ENCODE measurements around the gene ZNF793.
A peak's percentile ranks its signal among the peaks of the same experiment; 100 is the strongest.

ZNF793 gene

DNA sequence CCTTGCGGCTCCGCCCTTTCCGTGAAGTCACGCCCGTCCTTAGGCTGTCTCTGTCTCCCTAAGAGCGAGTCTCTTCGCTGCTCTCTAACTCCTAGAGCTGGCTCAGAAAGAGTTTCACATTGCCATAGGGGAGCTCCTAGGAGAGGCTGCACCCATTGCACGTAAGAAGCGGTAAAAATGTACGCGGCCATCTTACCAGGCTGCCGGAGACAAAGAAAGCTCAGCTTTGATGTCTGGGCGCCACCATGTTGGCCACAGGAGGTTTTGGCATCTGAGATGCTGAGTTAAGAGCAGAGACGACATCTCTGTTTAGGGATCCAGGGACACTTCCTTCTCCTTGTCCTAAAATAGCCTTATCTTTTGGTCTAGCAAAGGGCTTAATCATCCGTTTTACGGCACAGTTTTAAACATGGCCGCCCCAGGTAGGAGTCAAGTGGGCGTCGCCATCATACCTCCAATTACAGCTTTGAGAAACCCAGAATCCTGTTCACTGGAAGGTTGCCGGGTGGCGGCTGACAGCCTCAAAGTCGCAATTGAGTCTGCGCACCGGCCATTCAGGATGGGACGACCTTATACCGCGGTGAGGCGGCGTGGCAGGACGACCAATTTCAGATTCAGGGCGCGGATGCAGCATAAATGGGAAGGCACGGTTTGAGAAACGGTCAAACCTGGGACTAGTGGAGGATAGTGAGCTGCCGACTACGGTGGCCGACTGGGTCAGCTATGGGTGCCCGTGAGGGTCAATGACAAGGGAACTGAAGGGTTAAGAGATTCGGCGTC lies at the start of gene ZNF793:
TSS of gene ZNF793 (plus strand) at position 553 of the 780 bp plus-strand sequence. CDS start 16,501 bp downstream, outside the sequence.
- DNase-seq (ENCODE audit: low spot score), result no peak

DNA sequence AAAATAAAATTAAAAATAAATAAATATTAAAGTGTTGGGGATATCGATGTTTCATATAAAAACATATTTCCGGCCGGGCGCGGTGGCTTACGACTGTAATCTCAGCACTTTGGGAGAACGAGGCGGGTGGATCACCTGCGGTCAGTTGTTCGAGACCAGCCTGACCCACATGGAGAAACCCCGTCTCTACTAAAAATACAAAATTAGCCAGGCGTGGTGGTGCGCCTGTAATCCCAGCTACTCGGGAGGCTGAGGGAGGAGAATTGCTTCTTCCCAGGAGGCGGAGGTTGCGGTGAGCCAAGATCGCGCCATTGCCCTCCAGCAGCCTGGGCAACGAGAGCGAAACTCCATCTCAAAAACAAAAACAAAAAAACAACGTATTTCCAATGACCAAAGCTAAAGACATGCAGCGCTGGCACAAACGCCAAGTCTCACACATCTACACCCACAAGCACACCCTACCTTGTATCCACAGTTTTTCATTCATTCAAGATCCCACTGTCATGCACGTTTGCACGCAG lies 40.4 kb upstream of the ZNF793 start:
- DNase-seq (ENCODE audit: low spot score), result no peak

DNA sequence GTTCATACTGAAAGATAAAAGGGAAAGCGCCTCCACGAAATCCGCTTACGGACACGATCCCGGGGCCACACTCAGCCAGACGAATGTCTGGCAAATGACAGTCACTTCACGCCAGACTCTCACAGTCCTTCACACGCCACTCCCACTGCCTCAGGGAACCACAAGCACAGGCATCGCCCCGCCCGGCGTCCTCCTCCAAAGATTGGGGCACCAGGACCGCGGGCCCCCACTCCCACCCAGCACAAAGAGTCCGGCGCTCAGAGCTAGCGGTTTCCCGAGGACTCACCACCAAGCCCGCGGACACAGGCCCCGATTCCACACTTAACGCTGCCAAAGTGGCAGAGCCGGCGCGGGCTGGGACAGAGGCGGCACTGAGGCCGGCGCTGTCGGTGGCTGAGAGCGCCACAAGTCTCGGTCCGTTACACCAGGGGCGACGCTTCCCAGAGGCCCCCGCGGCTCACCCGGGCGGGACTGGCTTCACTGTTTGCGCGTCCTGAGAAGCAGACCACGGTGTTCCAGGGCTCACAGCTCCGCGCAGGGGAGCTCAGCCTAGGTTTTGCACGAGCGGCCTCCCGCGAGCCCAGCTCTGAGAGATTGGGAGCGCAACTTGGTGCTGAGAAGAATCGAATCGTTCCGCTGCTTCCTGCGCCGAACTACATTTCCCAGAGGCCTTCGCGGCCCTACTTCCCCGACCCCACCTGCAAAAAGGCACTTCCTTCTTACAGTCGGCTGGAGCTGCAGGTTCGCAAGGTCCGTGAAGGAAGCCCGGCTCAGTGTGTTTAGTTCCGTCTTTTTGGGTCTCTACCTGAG lies 39.7 kb upstream of the ZNF793 start, which contains the start of gene ZNF569:
TSS of gene ZNF569 (minus strand) at position 647 of the 810 bp plus-strand sequence. CDS start 22,523 bp downstream, outside the sequence.
- DNase-seq (ENCODE audit: low spot score), result peak; percentile 85

DNA sequence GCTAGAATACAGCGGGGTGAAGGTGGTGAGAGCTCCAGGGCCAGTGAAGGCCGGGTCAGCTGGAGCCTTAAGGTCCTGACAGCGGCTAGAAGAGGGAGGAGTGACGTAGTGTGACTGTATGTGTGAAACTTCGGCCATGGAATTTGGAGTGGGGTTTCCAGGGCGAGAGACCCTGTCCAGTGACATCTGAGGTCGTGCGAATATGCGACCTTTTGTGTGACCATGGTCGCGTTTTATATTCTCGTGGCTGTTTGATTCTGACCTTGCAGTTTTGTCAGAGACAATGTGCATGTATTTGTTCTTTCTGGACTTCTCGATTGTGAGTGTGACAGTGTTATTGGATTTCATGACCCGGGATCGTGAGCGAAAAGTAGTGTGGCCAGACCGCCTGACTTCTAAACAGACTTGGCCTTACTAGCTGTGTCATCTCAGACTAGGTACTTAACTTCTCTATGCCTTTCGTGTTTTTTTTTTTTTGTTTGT lies 39.1 kb upstream of the ZNF793 start:
- no peak for DNase-seq (ENCODE audit: low spot score)

DNA sequence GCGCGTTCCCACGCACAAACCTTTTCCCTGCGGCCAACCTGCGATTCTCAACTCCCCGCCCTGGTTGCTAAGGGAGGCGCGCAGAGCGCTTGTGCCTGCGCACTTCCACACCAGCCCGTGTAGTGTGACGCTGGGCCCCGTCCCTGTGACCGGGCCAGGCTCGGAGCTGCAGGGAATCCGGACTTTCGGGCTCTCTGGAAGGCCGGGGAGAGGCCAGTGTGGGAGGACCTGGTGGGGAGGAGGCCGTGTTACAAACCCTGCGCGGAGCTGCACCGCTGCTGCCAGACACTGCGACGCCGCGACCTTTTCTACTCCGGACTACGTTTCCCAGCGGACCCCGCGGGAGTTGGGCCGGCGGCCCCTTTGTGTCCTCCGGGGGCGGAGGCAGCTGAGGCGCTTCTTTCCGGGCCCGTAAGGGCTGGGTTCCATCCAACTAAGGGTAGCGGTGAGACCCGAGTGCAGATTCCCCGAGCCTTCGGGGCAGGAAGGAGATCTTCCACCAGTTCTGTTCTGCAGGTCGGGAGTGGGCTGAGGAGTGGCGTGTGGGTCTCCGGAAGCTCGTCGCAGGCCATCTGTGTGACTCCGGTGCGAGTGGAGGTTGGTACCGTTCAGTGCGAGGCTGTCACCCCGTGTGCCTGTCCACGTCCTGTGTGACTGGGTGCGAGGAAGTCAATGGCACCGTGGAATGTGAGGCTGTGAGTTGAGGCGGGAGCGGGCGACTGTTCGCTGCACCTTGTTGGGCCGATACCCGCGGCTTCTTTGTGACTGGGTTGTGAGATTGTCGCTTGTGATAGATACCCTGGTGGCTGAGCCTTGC lies 37.6 kb upstream of the ZNF793 start, which contains the start of gene ZNF570:
TSS of gene ZNF570 (plus strand) at position 396 of the 817 bp plus-strand sequence. CDS start 999 bp downstream, outside the sequence.
- DNase-seq (ENCODE audit: low spot score), result peak; percentile 73

DNA sequence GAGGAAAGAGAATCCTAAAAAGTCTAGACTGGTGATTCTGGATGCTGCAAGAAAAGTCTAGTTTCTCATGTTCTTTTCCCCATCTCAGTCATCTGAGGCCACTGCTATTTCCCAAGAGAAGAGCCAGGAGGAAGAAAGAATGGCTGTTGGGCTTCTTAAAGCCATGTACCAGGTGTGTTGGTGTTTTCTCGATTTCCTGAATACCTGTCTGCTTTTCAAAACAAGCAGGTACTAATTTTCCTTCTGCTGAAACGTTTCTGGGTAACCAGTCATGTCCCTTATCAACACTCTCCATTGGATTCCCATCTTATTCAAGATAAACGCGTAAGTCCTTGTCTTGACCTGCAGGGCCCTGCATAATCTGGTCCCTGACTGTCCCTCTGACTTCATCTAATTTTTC lies 36.5 kb upstream of the ZNF793 start:
- no peak for DNase-seq (ENCODE audit: low spot score)

DNA sequence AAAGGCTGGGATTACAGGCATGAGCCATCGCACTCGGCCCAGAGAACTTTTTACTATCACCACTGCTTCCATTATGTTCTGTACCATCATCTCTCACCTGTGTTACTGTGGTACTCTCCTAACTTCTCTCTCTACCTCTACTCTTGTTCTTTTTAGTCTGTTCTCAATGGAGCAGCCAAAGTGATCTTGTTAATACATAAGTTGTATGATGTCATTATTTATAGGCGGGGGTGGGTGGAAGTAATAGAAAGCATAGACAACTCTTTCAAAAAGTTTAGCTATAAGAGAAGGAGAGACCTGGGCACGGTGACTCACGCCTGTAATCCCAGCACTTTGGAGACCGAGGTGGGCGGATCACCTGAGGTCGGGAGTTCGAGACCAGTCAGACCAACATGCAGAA lies 34.6 kb upstream of the ZNF793 start:
- no peak for DNase-seq (ENCODE audit: low spot score)

DNA sequence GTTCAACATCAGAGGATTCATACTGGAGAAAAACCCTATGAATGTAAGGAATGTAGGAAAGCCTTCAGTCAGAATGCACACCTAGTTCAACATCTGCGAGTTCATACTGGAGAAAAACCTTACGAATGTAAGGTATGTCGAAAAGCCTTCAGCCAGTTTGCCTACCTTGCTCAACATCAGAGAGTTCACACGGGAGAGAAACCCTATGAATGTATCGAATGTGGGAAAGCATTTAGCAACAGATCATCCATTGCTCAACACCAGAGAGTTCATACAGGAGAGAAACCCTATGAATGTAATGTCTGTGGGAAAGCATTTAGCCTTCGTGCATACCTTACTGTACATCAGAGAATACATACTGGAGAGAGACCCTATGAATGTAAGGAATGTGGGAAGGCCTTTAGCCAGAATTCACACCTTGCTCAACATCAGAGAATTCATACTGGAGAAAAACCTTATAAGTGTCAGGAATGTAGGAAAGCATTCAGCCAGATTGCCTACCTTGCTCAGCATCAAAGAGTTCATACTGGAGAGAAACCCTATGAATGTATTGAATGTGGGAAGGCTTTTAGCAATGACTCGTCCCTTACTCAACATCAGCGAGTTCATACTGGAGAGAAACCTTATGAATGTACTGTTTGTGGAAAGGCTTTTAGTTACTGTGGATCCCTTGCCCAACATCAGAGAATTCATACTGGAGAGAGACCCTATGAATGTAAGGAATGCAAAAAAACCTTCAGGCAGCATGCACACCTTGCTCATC lies 22.2 kb upstream of the ZNF793 start:
- no peak for DNase-seq (ENCODE audit: low spot score)

DNA sequence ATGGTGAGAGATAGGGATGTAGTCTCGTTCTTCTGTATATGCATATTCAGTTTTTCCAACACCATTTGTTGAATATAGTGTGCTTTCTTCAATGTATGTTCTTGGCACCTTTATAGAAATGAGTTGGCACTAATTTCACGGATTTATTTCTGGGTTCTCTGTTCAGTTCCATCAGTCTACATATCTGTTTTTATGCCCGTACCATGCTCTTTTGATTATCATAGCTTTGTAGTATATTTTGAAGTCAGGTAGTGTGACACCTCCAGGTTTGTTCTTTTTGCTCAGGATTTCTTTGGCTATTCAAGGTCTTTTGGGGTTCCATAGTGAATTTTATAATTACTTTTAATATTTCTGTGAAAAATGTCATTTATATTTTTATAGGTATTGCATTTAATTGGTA lies 14.5 kb upstream of the ZNF793 start:
- no peak for DNase-seq (ENCODE audit: low spot score)

DNA sequence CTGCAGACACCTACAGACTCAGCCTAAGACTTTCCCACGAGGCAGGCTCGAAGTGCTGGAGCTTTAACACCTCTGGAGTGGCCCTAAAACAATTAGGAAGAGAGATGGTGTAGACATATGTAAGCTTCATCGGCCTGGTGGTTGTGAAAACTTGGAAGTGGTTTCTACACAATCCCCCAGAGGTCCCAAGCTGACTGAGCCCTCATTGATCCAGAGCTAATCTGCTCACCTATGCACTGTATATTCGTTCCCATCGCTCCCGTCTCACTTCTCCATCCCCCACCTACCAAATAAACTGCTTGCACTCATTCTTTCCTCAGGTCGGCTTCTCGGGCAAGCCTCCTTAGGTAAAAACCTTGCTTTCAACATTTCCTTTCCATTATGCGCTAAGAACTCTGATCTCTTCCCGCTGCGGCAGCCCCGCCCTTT lies 767 bp upstream of the ZNF793 start:
- DNase-seq (ENCODE audit: low spot score), result no peak

DNA sequence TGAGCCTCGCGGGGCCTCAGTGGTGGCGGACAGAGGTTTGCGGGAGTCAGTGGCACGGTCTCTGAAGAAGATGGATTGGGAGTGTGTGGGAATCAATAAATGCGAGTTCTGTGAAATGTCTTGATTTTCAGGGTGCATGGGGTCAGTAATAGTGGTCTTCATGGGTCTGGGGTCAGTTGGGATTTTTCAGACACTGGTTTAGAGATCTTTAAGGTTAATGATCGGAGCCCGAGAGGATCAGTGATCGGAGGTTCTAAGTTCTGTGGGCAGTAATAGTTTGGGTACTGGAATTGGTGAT lies 377 bp downstream of the ZNF793 start:
- no peak for DNase-seq (ENCODE audit: low spot score)

DNA sequence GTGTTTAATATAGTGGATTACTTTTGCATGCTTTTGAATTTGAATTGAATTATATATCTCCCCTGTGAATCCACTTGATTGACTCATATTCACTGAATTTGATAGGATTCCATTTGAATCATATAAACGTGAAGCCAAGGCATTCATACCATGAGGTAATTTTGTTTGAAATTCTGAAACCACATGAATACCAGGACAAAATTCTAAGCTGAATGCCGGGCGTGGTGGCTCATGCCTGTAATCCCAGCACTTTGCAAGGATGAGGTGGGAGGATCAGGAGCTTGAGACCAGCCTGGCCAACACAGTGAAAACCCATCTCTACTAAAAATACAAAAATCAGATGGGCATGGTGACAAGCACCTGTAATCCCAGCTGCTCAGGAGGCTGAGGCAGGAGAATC lies 4.4 kb downstream of the ZNF793 start:
- no peak for DNase-seq (ENCODE audit: low spot score)

DNA sequence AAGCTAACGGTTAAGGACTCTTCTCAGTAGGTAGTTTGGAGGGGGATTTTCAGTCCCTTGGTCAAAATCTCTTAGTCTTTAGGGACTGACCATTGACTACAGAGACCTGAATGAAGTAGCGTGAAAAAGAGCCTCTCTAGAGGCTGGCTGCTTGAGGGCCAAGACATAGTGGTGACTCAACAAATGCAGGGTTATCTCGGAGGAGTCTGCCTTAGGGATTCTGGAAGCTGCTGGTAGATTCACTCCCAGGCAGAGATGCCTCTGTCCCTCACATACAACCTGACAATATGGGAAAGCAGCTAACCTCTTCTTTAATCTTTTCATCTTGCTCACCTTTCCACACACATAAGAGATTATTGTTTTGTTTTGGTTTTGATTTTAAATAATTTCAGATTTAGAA lies 5.1 kb downstream of the ZNF793 start:
- no peak for DNase-seq (ENCODE audit: low spot score)

DNA sequence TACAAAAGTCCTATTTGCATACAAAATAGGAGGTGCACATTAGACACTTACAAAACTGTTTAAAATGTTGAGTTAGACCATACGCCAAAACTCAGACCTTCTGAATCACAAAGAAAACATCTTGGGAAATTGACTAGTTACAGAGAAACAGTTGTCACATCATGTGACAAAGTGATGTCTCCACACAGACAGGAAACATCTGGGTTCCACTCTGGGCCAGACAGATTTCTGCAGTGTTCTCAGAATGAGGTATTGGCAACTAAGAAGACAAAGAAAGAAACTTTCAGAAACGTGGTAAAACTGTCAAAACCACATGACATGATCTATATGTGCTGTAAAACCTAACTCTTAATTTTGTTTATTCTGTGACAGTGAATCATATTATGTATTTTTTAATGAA lies 6.7 kb downstream of the ZNF793 start:
- no peak for DNase-seq (ENCODE audit: low spot score)

DNA sequence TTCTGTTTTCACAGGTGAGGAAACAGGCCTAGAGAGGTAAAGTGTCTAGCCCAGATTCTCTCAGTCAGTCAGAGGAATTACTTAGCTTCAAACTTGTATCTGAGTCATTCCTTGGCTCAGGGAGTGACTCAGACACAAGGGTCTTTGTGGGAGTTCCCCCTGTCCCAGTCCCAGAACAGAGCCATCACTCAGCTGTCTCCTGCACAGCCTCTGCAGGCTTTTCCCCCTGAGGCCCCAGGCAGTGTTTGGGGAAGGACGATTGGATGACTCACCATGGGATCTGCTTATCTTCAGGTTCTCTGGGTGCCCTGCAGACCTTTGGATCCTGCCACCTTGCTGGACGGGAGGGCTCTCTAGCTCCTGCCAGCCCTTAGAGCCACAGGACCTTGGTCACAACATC lies 13.2 kb downstream of the ZNF793 start:
- DNase-seq (ENCODE audit: low spot score), result no peak

DNA sequence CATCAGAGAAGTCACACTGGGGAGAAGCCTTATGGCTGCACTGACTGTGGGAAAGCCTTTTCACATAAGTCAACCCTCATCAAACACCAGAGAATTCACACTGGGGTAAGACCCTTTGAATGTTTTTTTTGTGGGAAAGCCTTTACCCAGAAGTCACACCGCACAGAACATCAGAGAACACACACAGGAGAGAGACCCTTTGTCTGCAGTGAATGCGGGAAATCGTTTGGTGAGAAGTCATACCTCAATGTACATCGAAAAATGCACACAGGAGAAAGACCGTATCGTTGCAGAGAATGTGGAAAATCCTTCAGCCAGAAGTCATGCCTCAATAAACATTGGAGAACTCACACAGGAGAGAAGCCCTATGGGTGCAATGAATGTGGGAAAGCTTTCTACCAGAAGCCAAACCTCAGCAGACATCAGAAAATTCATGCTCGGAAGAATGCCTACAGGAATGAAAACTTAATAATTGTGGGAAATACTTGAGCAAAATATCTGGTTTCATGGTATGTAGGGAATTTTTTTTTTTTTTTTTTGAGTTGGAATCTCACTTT lies 30.7 kb downstream of the ZNF793 start:
- no peak for DNase-seq (ENCODE audit: low spot score)

DNA sequence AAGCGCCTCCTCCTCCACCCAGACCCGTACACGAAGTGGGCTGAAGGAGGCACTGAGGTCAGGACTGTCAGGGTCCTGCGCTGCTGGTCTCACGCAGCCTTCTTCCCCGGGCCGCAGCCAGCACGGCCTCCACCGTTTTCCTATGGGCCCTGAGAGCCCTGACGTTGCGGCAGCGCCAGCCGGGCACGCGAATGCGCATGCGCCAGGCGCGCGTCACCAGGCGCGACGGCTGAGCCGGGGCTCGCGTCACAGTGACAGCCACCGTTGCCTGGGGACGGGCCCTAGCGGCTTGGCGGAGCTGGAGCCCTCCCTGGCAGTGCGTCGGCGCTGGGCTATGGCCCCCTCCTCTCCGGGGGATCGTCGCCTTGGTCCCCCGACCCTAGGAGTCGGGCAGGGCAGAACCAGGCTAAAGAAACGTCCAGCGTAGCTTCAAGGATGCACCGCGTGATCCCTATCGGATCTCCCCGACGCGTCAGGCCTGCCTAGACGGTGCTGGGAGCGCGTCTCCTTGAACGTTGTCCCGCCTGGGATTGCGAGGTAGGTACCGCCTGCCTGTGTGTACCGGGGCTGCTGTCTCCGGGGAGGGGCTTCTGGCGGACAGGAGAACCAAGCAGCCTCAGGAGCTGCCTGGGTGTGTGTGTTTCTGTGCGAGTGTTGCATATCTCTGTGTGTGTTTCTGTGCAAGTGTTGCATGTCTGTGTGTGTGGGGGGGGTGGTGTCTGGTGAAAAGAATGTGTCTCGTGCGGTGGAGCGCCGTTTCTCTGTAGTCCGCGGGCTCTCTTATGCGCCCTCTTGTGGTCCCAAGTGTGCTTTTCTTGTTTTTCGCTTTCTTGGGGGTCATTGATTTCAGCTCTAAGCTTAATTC lies 44.6 kb downstream of the ZNF793 start:
- DNase-seq (ENCODE audit: low spot score), result no peak

DNA sequence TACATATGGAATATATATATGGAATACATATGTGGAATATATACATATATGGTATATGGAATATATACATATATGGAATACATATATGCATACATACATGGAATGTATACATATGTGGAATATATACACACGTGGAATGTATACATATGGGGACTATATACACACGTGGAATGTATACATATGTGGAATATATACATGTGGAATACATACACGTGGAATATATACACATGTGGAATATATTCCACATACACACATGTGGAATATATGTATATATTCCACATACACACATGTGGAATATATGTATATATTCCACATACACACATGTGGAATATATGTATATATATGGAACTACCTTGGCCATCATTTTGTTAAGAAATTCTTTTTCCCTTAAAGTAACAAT lies 56.8 kb downstream of the ZNF793 start:
- DNase-seq (ENCODE audit: low spot score), result no peak

DNA sequence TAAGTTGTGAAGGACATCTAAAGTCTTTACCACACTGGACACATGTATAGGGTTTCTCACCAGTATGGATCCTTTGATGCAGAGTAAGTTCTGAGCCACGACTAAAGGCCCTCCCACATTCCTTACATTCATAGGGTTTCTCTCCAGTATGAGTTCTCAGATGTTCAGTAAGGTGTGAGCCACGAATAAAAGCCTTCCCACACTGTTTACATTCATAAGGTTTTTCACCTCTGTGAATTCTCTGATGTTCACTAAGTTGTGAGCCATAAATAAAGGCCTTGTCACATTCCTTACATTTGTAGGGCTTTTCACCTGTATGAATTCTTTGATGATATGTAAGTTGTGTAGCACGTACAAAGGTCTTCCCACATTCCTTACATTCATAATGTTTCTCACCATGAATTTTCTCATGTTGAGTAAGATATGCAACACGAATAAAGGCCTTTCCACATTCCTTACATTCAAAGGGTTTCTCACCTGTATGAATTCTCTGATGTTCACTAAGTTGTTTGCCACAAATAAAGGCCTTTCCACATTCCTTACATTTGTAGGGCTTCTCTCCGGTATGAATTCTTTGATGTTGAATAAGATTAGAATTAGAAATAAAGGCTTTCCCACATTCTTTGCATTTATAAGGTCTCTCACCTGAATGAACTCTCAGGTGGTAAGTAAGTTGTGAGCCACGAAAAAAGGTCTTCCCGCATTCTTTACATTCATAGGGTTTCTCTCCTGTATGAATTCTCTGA lies 58.1 kb downstream of the ZNF793 start:
- no peak for DNase-seq (ENCODE audit: low spot score)

All from hematopoietic multipotent progenitor cell treated with erythropoietin and hydrocortisone succinate and interleukin-3 and kit ligand, for 15 days (in vitro differentiated cells).